ENCODE results near the gene PRRX2. TPM values are rescaled to one million over a fixed set of nuclear protein-coding genes. Genes with fewer than 3 reads are reported as not detected.

The PRRX2 gene
- total and polyA plus RNA-seq, 2 of the 4 experiments (the other 2 are of a cell fraction), result 12.7 to 35.5 TPM

DNA sequence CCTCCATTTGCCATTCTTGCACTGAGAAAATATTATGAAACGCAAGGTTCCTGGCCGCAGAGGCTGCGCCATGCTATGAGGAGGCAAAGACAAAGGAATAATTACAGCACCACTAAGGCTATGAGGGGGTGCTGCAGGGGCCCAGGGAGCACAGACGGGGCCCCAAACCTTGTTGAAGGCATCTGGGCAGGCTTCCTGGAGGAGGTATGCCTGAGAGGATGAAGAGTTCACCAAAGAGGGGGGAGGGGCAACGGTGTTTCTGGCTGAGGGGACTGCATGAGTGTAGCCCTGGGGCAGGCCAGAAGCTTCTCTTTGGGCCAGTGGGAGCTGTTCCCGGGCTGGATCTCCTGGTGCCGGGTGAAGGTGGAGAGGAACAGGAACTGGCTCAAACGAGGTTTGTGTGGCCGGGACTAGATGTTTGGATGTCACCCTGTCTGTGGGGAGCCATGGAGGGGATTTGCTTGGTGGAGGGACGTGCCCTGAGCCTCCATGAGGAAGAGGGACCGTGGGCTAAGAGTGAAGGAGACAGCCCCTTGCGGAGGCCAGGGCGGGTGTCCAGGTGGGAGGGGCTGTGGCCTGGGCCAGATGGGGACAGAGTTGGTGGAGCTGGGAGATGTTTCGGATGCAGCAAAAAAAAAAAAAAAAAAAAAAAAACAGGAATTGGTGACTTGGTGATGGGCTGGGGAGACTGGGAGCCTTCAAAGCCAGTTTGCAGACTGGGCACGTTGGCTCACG is 59.2 kb downstream of the PRRX2 start:
- intact Hi-C loops (cut with micrococcal nuclease) (no loop called here), in situ Hi-C loops (cut with MboI; ENCODE audit: low sequenced_read_pairs) (no loop called here), dilution Hi-C loops (cut with HindIII; ENCODE audit: low sequenced_read_pairs, unreplicated experiment) (no loop called here)
- 100% methylated on average over 3 of the region's 16 CpGs; no CpG with 5 or more reads in 1 of the 2 experiments for WGBS, 2 experiments (ENCODE audit: extremely low coverage in 2 of 2, insufficient read length in 1 of 2)
- DNase-seq, result no peak
- Histone ChIP-seq H3K79me1 (ENCODE audit: low read depth in 1 of 2, low read length in 2 of 2) (peaks cover 0 to 10% of the 10 kb centered on the region in 2 experiments; a peak in 2 of 4 replicates), H3K9ac (ENCODE audit: low read depth, low read length) (no peak overlapping the region), H4K91ac (ENCODE audit: insufficient read depth, low read depth, low read length) (no peak overlapping the region), H2AFZ (replicated peaks; ENCODE audit: low read length, poor library complexity) (no peak overlapping the region), H2BK120ac (ENCODE audit: low read depth, low read length) (peak overlapping the region; percentile 32; the same call in 1 of the 2 replicates), H2AK5ac (ENCODE audit: low read depth, low read length) (peak overlapping the region; percentile 59; the same call in 1 of the 2 replicates), H3K36me3 (ENCODE audit: control insufficient read depth, insufficient read depth, low read length) (peaks cover 29% of the 10 kb centered on the region), H3K9me3 (ENCODE audit: control insufficient read depth, insufficient read depth, low read length) (no peaks in the 10 kb centered on the region), H2AK9ac (replicated peaks; ENCODE audit: low read depth, low read length, poor library complexity) (no peak overlapping the region), H3K4me1 (ENCODE audit: control insufficient read depth, insufficient read depth, low read length) (peaks cover 8% of the 10 kb centered on the region; the same call in 1 of the 2 replicates), H3K9me1 (ENCODE audit: insufficient read depth, low read length) (peaks cover 14% of the 10 kb centered on the region), H4K8ac (ENCODE audit: low read depth in 2 of 2, low read length in 2 of 2) (no peak overlapping the region), H3K23ac (ENCODE audit: low read depth, low read length) (no peak overlapping the region), H3K4me2 (ENCODE audit: low read depth, low read length) (no peak overlapping the region), H3K4ac (ENCODE audit: low read depth, low read length) (peak overlapping the region; percentile 50; the same call in 1 of the 2 replicates), H4K20me1 (ENCODE audit: insufficient read depth, low read length) (no peaks in the 10 kb centered on the region; the same call in 1 of the 2 replicates), H3K4me3 (ENCODE audit: insufficient read depth, low read depth, low read length) (no peak overlapping the region), H2BK15ac (ENCODE audit: low read depth, low read length) (no peak overlapping the region), H3K56ac (ENCODE audit: extremely low read depth, insufficient read depth, low read length) (no peak overlapping the region), H2BK20ac (ENCODE audit: low read depth, low read length) (no peak overlapping the region), H3K14ac (replicated peaks; ENCODE audit: low read depth, low read length) (no peak overlapping the region), H3K27ac (ENCODE audit: insufficient read depth, low read length) (no peak overlapping the region), H4K5ac (ENCODE audit: low read depth, low read length) (no peak overlapping the region), H2BK5ac (ENCODE audit: low read depth, low read length, poor library complexity, severe bottlenecking) (no peak overlapping the region), H3K18ac (ENCODE audit: low read depth, low read length) (no peak overlapping the region), H3K27me3 (ENCODE audit: control insufficient read depth, insufficient read depth, low read length) (no peaks in the 10 kb centered on the region)
- BruUV-seq (replicated peaks), result no TSS peak
- no peak for TF ChIP-seq RFX5 (IDR thresholded peaks at IDR 0.05; ENCODE audit: low read depth, low read length)
- no peak for TF ChIP-seq POLR2A (IDR thresholded peaks at IDR 0.05; ENCODE audit: low read depth, low read length)
- no peak for TF ChIP-seq SMC3 (IDR thresholded peaks at IDR 0.05; ENCODE audit: low read depth, low read length)
- TF ChIP-seq MXI1 (IDR thresholded peaks at IDR 0.05; ENCODE audit: borderline replicate concordance, low read depth, low read length), result no peak
- TF ChIP-seq CHD1 (IDR thresholded peaks at IDR 0.05; ENCODE audit: low read depth, low read length), result no peak
- no peak for TF ChIP-seq FOS (IDR thresholded peaks at IDR 0.05; ENCODE audit: low read depth, low read length)
- no peak for TF ChIP-seq NFE2L2 (IDR thresholded peaks at IDR 0.05; ENCODE audit: low read depth, low read length)
- TF ChIP-seq, protein P1, sequence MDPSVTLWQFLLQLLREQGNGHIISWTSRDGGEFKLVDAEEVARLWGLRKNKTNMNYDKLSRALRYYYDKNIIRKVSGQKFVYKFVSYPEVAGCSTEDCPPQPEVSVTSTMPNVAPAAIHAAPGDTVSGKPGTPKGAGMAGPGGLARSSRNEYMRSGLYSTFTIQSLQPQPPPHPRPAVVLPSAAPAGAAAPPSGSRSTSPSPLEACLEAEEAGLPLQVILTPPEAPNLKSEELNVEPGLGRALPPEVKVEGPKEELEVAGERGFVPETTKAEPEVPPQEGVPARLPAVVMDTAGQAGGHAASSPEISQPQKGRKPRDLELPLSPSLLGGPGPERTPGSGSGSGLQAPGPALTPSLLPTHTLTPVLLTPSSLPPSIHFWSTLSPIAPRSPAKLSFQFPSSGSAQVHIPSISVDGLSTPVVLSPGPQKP (IDR thresholded peaks at IDR 0.05; ENCODE audit: borderline replicate concordance, low read depth, low read length), result no peak
- ChIA-PET CTCF (interaction anchor here (0.6 to 4.9 kb wide), 3 partner anchors 13 to 105 kb away, joined by 3 to 13 read pairs (median 7); no protein-coding TSS in a partner anchor), POLR2A (ENCODE audit: unreplicated experiment) (no interaction called here)
- ATAC-seq (ENCODE audit: low read depth), result no peak

Measured in IMR-90 (cell line).